ENCODE results near the gene RTN4RL1.

DNA sequence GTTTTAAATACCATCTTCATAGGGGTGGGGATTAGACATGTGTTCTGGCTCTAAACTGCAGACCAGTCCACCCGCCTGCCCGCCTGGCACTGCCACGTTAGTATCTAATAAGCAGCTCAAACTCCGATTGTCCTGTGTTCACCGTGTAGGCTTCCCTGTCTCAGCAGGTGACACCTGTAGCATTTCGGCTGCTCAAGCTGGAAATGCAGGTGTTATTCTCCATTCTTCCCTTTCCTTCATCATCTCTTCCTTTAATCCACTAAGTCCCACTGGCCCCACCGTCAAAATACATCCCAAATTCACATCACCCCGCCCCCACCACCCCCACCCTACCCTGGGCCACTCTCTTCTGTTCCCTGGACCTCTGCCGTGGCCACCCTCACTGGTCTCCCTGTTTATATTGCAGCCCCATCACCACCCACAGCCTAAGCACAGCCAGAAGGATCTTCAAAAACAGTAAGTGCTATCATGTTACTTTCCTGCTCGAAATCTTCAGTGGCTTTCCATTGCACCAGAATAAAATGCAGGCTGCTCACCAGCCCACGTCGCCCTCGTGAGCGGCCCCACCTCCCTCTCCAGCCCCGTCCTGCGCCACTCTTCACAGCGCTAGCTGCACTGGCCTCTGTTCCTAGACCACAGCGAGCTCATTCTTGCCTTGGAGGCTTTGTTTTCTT lies 65.1 kb downstream of the RTN4RL1 start:
- TF ChIP-seq, protein P1, sequence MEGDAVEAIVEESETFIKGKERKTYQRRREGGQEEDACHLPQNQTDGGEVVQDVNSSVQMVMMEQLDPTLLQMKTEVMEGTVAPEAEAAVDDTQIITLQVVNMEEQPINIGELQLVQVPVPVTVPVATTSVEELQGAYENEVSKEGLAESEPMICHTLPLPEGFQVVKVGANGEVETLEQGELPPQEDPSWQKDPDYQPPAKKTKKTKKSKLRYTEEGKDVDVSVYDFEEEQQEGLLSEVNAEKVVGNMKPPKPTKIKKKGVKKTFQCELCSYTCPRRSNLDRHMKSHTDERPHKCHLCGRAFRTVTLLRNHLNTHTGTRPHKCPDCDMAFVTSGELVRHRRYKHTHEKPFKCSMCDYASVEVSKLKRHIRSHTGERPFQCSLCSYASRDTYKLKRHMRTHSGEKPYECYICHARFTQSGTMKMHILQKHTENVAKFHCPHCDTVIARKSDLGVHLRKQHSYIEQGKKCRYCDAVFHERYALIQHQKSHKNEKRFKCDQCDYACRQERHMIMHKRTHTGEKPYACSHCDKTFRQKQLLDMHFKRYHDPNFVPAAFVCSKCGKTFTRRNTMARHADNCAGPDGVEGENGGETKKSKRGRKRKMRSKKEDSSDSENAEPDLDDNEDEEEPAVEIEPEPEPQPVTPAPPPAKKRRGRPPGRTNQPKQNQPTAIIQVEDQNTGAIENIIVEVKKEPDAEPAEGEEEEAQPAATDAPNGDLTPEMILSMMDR (IDR thresholded peaks at IDR 0.05), result no peak
- TF ChIP-seq POLR2A (IDR thresholded peaks at IDR 0.05), result no peak
